ENCODE measurements around the gene ZCCHC24.

DNA sequence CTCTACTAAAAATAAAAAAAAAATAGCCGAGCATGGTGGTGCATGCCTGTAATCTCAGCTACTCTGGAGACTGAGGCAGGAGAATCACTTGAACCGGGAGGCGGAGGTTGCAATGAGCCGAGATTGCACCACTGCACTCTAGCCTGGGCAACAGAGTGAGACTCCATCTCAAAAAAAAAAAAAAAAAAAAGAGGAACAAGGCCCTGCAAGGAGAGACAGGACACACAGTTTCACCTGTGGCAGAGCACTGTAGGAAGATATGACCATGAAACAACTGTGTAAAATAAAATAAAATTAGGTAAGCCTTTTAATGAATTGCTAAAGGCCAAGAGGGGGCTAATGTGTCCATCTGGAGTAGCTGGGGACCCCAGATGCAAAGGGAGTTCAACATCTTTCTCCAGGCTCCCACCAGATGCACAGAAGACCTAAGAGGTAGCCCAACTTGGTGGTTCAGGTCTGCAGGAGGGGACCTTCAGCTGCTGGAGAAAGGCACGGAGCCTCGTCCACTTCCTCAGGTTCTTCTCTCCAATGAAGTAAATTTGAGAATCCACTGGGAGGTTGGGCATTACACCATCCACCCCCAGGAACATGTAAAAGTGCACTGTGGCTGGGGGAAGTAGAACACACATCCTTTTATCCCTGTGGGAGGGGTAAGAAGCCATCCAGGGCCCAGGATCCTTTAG, 85.5 kb downstream of the ZCCHC24 start:
- no peak for TF ChIP-seq POLR2A (IDR thresholded peaks at IDR 0.05)
- TF ChIP-seq, protein P1, sequence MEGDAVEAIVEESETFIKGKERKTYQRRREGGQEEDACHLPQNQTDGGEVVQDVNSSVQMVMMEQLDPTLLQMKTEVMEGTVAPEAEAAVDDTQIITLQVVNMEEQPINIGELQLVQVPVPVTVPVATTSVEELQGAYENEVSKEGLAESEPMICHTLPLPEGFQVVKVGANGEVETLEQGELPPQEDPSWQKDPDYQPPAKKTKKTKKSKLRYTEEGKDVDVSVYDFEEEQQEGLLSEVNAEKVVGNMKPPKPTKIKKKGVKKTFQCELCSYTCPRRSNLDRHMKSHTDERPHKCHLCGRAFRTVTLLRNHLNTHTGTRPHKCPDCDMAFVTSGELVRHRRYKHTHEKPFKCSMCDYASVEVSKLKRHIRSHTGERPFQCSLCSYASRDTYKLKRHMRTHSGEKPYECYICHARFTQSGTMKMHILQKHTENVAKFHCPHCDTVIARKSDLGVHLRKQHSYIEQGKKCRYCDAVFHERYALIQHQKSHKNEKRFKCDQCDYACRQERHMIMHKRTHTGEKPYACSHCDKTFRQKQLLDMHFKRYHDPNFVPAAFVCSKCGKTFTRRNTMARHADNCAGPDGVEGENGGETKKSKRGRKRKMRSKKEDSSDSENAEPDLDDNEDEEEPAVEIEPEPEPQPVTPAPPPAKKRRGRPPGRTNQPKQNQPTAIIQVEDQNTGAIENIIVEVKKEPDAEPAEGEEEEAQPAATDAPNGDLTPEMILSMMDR (IDR thresholded peaks at IDR 0.05 in 8 of 11, conservative IDR thresholded peaks at IDR 0.05 in 3 of 11): no peak
